ENCODE results near the gene COMP. TPM values are rescaled to one million over a fixed set of nuclear protein-coding genes. Genes with fewer than 3 reads are reported as not detected.

The COMP gene
- total and polyA plus RNA-seq, 2 donors (not counting 1 experiment from before 2014, with no cell fraction given) = not detected

- no peaks in the 10 kb centered on the region for H3K36me3 ChIP-seq (replicated peaks in 1 of 2; ENCODE audit: control extremely low read depth in 1 of 2, control insufficient read depth in 1 of 2, extremely low read depth in 1 of 2, insufficient read depth in 2 of 2, low read length in 1 of 2)
- no peak overlapping the region for H3K27ac Mint-ChIP-seq
- whole genome bisulfite sequencing (ENCODE audit: insufficient coverage) = 69% methylated on average over 71 of the region's 71 CpGs
- H4K20me1 ChIP-seq (ENCODE audit: control insufficient read depth, insufficient read depth, low read length, poor library complexity, severe bottlenecking) = peaks cover 15% of the 10 kb centered on the region
- no peaks in the 10 kb centered on the region for H3K27me3 ChIP-seq (replicated peaks in 1 of 4; ENCODE audit: control extremely low read depth in 1 of 4, control insufficient read depth in 3 of 4, insufficient read depth in 4 of 4, low read length in 3 of 4)
- H3K9me3 ChIP-seq (ENCODE audit: control extremely low read depth in 1 of 3, control insufficient read depth in 2 of 3, insufficient read depth in 1 of 3, low read length in 2 of 3) = no peaks in the 10 kb centered on the region
- H3K9me3 Mint-ChIP-seq (ENCODE audit: insufficient read depth) = no peaks in the 10 kb centered on the region
- H3K4me3 ChIP-seq (ENCODE audit: control extremely low read depth in 1 of 5, extremely low read depth in 1 of 5, insufficient read depth in 1 of 5, low read depth in 2 of 5, low read length in 4 of 5) = no peak overlapping the region
- DNase-seq = no peak
- peaks cover 4 to 9% of the 10 kb centered on the region in 2 donors for H3K4me1 ChIP-seq (ENCODE audit: control insufficient read depth in 2 of 2, insufficient read depth in 2 of 2, low read length in 2 of 2)
- POLR2A ChIA-PET = no interaction called here
- H3K79me2 ChIP-seq (ENCODE audit: control insufficient read depth, insufficient read depth, low read length) = no peaks in the 10 kb centered on the region
- no peak overlapping the region for H3K9ac ChIP-seq (ENCODE audit: low read length)
- intact Hi-C loops (cut with micrococcal nuclease) = no loop called here
- TF ChIP-seq EZH2 (IDR thresholded peaks at IDR 0.05; ENCODE audit: borderline replicate concordance, insufficient read depth, low read depth, low read length, poor library complexity, severe bottlenecking) (no peak), CTCF (IDR thresholded peaks at IDR 0.05) (no peak)
- H3K4me2 ChIP-seq (replicated peaks; ENCODE audit: low read depth, low read length, poor library complexity, severe bottlenecking) = no peak overlapping the region
- no peak overlapping the region for H2AFZ ChIP-seq (ENCODE audit: insufficient read depth, low read depth, low read length, poor library complexity, severe bottlenecking)
- H3K4me1 Mint-ChIP-seq = peaks cover 6% of the 10 kb centered on the region
- no peak overlapping the region for H3K4me3 Mint-ChIP-seq
- CTCF ChIA-PET = interaction anchor here (1.4 kb wide), 1 partner anchor 52 kb away, joined by 3 read pairs; no protein-coding TSS in a partner anchor
- H3K27ac ChIP-seq (ENCODE audit: low read length in 2 of 2) = no peak overlapping the region
- no peaks in the 10 kb centered on the region for H3K27me3 Mint-ChIP-seq
- no peak for ATAC-seq (ENCODE audit: low read depth)
These were observed 13.6 kb downstream of the COMP start for GRCh38 chr19:18777301-18778075.

GRCh38 chr19:18776736-18777135 is 14.4 kb downstream of the COMP start:
- Mint-ChIP-seq H3K9me3 (ENCODE audit: insufficient read depth) (no peaks in the 10 kb centered on the region), H3K27ac (no peak overlapping the region), H3K4me3 (no peak overlapping the region), H3K27me3 (no peaks in the 10 kb centered on the region), H3K4me1 (no peaks in the 10 kb centered on the region)
- no peak overlapping the region for H2AFZ ChIP-seq (ENCODE audit: insufficient read depth, low read depth, low read length, poor library complexity, severe bottlenecking)
- no peak for TF ChIP-seq CTCF (IDR thresholded peaks at IDR 0.05)
- no peak for TF ChIP-seq EZH2 (IDR thresholded peaks at IDR 0.05; ENCODE audit: borderline replicate concordance, insufficient read depth, low read depth, low read length, poor library complexity, severe bottlenecking)
- no peaks in the 10 kb centered on the region for H3K36me3 ChIP-seq (replicated peaks in 1 of 2; ENCODE audit: control extremely low read depth in 1 of 2, control insufficient read depth in 1 of 2, extremely low read depth in 1 of 2, insufficient read depth in 2 of 2, low read length in 1 of 2)
- WGBS (ENCODE audit: insufficient coverage) = 86% methylated on average over 9 of the region's 12 CpGs
- H3K4me2 ChIP-seq (replicated peaks; ENCODE audit: low read depth, low read length, poor library complexity, severe bottlenecking) = no peak overlapping the region
- ChIA-PET POLR2A (no interaction called here), CTCF (no interaction called here)
- H4K20me1 ChIP-seq (ENCODE audit: control insufficient read depth, insufficient read depth, low read length, poor library complexity, severe bottlenecking) = peaks cover 10% of the 10 kb centered on the region
- no peaks in the 10 kb centered on the region for H3K27me3 ChIP-seq (replicated peaks in 1 of 4; ENCODE audit: control extremely low read depth in 1 of 4, control insufficient read depth in 3 of 4, insufficient read depth in 4 of 4, low read length in 3 of 4)
- H3K4me1 ChIP-seq (ENCODE audit: control insufficient read depth in 2 of 2, insufficient read depth in 2 of 2, low read length in 2 of 2) = peaks cover 0 to 1% of the 10 kb centered on the region in 2 donors
- DNase-seq (no peak), ATAC-seq (ENCODE audit: low read depth) (no peak)
- no peaks in the 10 kb centered on the region for H3K79me2 ChIP-seq (ENCODE audit: control insufficient read depth, insufficient read depth, low read length)
- H3K27ac ChIP-seq (ENCODE audit: low read length in 2 of 2) = no peak overlapping the region
- H3K4me3 ChIP-seq (ENCODE audit: control extremely low read depth in 1 of 5, extremely low read depth in 1 of 5, insufficient read depth in 1 of 5, low read depth in 2 of 5, low read length in 4 of 5) = no peak overlapping the region
- no peaks in the 10 kb centered on the region for H3K9me3 ChIP-seq (ENCODE audit: control extremely low read depth in 1 of 3, control insufficient read depth in 2 of 3, insufficient read depth in 1 of 3, low read length in 2 of 3)
- no peak overlapping the region for H3K9ac ChIP-seq (ENCODE audit: low read length)
- intact Hi-C loops (cut with micrococcal nuclease) = no loop called here

Data from B cell (primary cell).